OCI-LY3 (cell line): ENCODE measurements around the gene IQCB1.

Source experiments
- H2AFZ ChIP-seq: fragments of 200-600, 300-600 bp; shearing (Covaris generic); 2 replicates; pipeline ENCODE4 v1.6.0; 2014; ENCODE audit warnings: antibody characterized with exemption, low read depth, low read length
- H3K27ac ChIP-seq: fragments of 200-600, 300-600 bp; sonication (generic); 2 replicates; pipeline ENCODE4 v1.5.1; 2014; ENCODE audit warnings: mild to moderate bottlenecking, low read length, moderate library complexity, mixed read lengths
- H3K27me3 ChIP-seq: fragments of 200-600, 300-600 bp; sonication (generic); 2 replicates; pipeline ENCODE4 v1.6.1; 2014; ENCODE audit warnings: low read depth, low read length, mixed read lengths
- H3K36me3 ChIP-seq: fragments of 200-600, 300-600 bp; sonication (generic); replicated peaks from 2 replicates; pipeline ENCODE3; 2014; ENCODE audit warnings: low read depth, low read length, mixed read lengths
- H3K4me1 ChIP-seq: fragments of 300-600, 200-600 bp; sonication (generic); 2 replicates; pipeline ENCODE4 v1.6.1; 2014; ENCODE audit warnings: low read length, mixed read lengths
- H3K4me2 ChIP-seq: fragments of 200-600, 300-600 bp; sonication (generic); 2 replicates; pipeline ENCODE4 v1.6.1; 2014; ENCODE audit warnings: low read length, mixed read lengths
- H3K4me3 ChIP-seq: fragments of 300-600, 200-600 bp; sonication (generic); 2 replicates; pipeline ENCODE4 v1.5.1; 2014; ENCODE audit warnings: antibody characterized with exemption, mild to moderate bottlenecking, low read length, moderate library complexity
- H3K79me2 ChIP-seq: fragments of 300-600, 200-600 bp; shearing (Covaris generic); 2 replicates; pipeline ENCODE4 v1.6.1; 2014; ENCODE audit warnings: mild to moderate bottlenecking, low read length, mixed read lengths
- H3K9ac ChIP-seq: fragments of 300-600, 200-600 bp; shearing (Covaris generic); 2 replicates; pipeline ENCODE4 v1.6.0; 2014; ENCODE audit warnings: mild to moderate bottlenecking, low read length, moderate library complexity
- H3K9me3 ChIP-seq: fragments of 200-600, 300-600 bp; shearing (Covaris generic); 2 replicates; pipeline ENCODE4 v1.6.1; 2014; ENCODE audit warnings: low read length, mixed read lengths; ENCODE audit not compliant: insufficient read depth
- H4K20me1 ChIP-seq: fragments of 200-600, 300-600 bp; sonication (generic); 2 replicates; pipeline ENCODE4 v1.6.1; 2016; ENCODE audit warnings: low read length, mixed read lengths; ENCODE audit not compliant: insufficient read depth
- EZH2phosphoT487 ChIP-seq: fragments of 200-600 bp; shearing (Covaris generic); IDR thresholded peaks from 2 replicates; pipeline ENCODE4 v1.6.1; 2018; ENCODE audit warnings: antibody characterized with exemption, mixed run types, low read depth
- TF ChIP-seq, protein P1 (sequence below): fragments of 200-600, 300-600 bp; sonication (generic); IDR thresholded peaks from 2 replicates; pipeline ENCODE4 v1.5.1; 2014; ENCODE audit warnings: antibody characterized with exemption, low read length, low read depth

Gene IQCB1

DNA sequence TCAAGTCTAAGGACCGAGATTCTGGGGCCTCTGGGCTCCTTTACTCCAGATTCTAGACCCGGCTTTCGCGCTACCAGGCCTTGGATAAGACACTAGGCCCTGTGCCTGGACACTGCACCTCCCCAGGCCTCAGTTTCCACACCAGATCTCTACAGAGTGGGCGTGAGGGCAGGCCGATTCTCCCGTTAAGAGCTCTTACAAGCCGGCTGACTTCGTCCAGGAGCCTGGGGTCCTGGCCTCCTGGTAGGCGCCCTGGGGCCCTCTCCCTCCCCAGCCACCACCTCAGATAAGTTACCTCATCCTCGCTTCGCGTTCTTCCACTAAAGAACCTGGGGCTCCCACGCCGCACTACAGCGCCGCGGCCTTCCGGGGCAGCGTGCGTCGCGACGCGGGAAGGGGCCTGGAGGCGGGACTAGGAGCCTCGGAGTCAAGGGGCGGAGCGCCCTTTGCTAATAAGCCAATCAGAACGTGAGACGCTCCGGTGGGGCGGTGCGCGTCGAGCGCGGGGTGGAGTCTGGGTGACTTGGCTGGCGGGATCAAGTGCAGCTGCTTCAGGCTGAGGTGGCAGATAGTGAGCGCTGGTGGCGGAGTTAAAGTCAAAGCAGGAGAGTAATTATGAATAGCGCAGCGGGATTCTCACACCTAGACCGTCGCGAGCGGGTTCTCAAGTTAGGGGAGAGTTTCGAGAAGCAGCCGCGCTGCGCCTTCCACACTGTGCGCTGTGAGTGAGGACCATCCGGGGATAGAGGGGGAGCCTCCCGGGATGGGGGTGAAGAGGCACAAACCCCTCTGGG lies at the start of gene IQCB1, which contains the start of gene EAF2:
TSS of gene IQCB1 (minus strand) at position 390 of the 794 bp plus-strand sequence. CDS start 6,100 bp downstream, outside the sequence.
TSS of gene EAF2 (plus strand) at position 539 of the 794 bp plus-strand sequence. CDS start at position 616, 77 bp downstream.
- TF ChIP-seq, protein P1, sequence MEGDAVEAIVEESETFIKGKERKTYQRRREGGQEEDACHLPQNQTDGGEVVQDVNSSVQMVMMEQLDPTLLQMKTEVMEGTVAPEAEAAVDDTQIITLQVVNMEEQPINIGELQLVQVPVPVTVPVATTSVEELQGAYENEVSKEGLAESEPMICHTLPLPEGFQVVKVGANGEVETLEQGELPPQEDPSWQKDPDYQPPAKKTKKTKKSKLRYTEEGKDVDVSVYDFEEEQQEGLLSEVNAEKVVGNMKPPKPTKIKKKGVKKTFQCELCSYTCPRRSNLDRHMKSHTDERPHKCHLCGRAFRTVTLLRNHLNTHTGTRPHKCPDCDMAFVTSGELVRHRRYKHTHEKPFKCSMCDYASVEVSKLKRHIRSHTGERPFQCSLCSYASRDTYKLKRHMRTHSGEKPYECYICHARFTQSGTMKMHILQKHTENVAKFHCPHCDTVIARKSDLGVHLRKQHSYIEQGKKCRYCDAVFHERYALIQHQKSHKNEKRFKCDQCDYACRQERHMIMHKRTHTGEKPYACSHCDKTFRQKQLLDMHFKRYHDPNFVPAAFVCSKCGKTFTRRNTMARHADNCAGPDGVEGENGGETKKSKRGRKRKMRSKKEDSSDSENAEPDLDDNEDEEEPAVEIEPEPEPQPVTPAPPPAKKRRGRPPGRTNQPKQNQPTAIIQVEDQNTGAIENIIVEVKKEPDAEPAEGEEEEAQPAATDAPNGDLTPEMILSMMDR = no peak
- no peak for TF ChIP-seq EZH2phosphoT487
- peak within 1 kb of the TSS; percentile 94 for H3K4me3 ChIP-seq
- H2AFZ ChIP-seq = peak within 1 kb of the TSS; percentile 87
- H3K4me2 ChIP-seq = peak within 1 kb of the TSS; percentile 97
- peaks cover 16% of the 10 kb centered on the region; the same call in 1 of the 2 replicates for H4K20me1 ChIP-seq
- H3K9ac ChIP-seq = peak within 1 kb of the TSS; percentile 99
- H3K9me3 ChIP-seq = no peaks in the 10 kb centered on the region
- H3K36me3 ChIP-seq = peaks cover 26% of the 10 kb centered on the region
- peak within 1 kb of the TSS; percentile 87 for H3K27ac ChIP-seq
- H3K79me2 ChIP-seq = peaks cover 76% of the 10 kb centered on the region
- no peaks in the 10 kb centered on the region for H3K27me3 ChIP-seq
- H3K4me1 ChIP-seq = peaks cover 19% of the 10 kb centered on the region

DNA sequence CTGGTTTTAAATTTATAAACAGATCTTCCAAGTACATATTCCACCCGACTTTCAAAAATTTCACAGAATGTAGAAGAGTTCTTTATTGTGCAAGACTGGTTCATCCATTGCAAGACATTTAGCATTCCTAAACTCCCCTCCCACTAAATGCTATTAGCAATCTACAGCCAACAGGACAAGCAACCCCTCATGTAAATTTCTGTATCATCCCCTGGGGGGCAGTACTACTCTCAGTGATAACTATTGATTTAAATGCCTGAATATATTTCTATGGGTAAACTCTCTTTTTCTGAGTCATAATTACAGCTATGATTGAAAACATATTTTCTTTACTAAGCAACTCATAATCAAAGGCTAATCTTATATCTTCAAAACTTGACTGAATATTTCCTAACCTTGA lies 48.6 kb upstream of the IQCB1 start:
- TF ChIP-seq EZH2phosphoT487 = no peak
- TF ChIP-seq, protein P1 = peak; percentile 70
- Histone ChIP-seq H3K4me3 (no peak overlapping the region), H3K36me3 (no peaks in the 10 kb centered on the region), H3K27ac (no peak overlapping the region), H3K79me2 (0 out of 2 replicates have a peak, but pooled peaks cover 4% of the 10 kb centered on the region), H3K9me3 (no peaks in the 10 kb centered on the region), H4K20me1 (no peaks in the 10 kb centered on the region), H3K27me3 (no peaks in the 10 kb centered on the region), H3K9ac (no peak overlapping the region), H3K4me2 (no peak overlapping the region), H3K4me1 (peaks cover 9% of the 10 kb centered on the region), H2AFZ (no peak overlapping the region)

DNA sequence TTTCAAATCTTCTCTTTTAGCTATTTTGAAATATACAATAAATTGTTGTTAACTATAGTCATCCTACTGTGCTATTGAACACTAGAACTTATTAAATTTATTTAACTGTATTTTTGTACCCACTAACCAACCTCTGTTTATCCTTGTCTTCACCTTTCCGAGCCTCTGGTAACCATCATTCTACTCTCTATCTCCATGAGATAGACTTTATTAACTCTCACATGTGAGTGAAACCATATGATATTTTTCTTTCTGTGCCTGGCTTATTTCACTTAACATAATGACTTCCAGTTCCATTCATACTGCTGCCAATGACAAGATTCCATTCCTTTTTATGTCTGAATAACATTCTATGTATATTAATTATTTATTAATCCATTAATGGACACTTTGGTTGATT lies 43.6 kb upstream of the IQCB1 start:
- Histone ChIP-seq H3K9me3 (no peaks in the 10 kb centered on the region), H3K36me3 (peaks cover 11% of the 10 kb centered on the region), H3K27ac (no peak overlapping the region), H3K27me3 (no peaks in the 10 kb centered on the region), H3K9ac (no peak overlapping the region), H3K4me3 (no peak overlapping the region), H3K79me2 (0 out of 2 replicates have a peak, but pooled peaks cover 4% of the 10 kb centered on the region), H2AFZ (no peak overlapping the region), H3K4me1 (peaks cover 14% of the 10 kb centered on the region), H4K20me1 (no peaks in the 10 kb centered on the region), H3K4me2 (no peak overlapping the region)
- no peak for TF ChIP-seq EZH2phosphoT487
- TF ChIP-seq, protein P1 = no peak

GRCh38 chr3:121871430-121871829 lies 36.6 kb upstream of the IQCB1 start:
- Histone ChIP-seq H3K4me2 (no peak overlapping the region), H3K36me3 (peaks cover 38% of the 10 kb centered on the region), H3K4me1 (peaks cover 5% of the 10 kb centered on the region), H3K9ac (no peak overlapping the region), H3K4me3 (no peak overlapping the region), H2AFZ (no peak overlapping the region), H3K27ac (no peak overlapping the region), H4K20me1 (no peaks in the 10 kb centered on the region), H3K79me2 (no peaks in the 10 kb centered on the region), H3K9me3 (no peaks in the 10 kb centered on the region), H3K27me3 (no peaks in the 10 kb centered on the region)
- TF ChIP-seq EZH2phosphoT487 = no peak
- TF ChIP-seq, protein P1 = no peak
